HG03521 (cell line): ENCODE data around the gene BCAN.
"Not testable (repeated sequence)": the region's sequence is repeated elsewhere in the genome, so short reads cannot be mapped to it uniquely, and the experiment has no call there.

Source experiments
- ATAC-seq: cut with Tn5 transposase; IDR thresholded peaks from one replicate; pipeline ENCODE4 v1.9.1; 2021; ENCODE audit warnings: mild to moderate bottlenecking, moderate library complexity; ENCODE audit not compliant: unreplicated experiment

Gene BCAN

DNA sequence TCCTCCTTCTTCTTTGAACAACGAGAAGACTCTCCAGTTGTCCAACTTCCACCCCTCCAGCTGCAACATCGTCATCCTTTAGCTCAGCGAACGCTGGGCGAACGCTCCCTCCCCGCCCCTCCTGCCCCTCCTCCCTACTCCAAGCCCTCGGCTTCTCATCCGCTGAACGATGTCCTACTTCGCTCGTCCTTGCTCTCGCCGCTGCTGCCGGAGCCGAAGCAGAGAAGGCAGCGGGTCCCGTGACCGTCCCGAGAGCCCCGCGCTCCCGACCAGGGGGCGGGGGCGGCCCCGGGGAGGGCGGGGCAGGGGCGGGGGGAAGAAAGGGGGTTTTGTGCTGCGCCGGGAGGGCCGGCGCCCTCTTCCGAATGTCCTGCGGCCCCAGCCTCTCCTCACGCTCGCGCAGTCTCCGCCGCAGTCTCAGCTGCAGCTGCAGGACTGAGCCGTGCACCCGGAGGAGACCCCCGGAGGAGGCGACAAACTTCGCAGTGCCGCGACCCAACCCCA, at the start of gene BCAN:
BCAN (plus strand) TSS at position 357 of the 504 bp plus-strand sequence. CDS start 3,938 bp downstream, outside the sequence.
- ATAC-seq, result no peak

DNA sequence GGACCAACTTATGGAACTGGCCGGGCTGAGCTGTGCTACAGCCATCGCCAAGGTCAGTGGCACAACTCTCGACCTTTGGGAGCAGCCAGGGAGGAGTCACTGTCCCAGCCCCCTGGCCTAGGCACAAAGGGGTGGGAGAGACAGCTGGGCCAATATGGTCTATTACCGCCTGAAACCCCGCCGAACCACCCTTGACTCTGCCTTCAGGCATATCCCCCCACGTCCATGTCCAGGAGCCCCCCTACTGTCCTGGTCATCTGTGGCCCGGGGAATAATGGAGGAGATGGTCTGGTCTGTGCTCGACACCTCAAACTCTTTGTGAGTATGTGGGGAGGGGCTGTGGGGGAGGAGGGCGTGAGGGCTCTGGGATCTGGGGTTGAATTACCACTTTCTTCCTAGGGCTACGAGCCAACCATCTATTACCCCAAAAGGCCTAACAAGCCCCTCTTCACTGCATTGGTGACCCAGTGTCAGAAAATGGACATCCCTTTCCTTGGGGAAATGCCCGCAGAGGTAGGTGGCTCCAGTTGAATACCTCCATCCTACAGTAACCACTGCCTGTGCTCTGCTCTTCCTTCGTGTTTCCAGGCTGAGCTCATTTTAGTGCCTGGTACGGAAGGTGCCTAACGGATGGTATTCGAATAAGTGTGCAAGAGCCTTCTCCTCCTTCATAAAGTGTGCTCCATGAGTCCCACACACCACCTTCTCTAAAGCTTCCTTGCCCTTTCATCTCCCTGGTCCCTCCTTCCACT, 49.6 kb upstream of the BCAN start:
- ATAC-seq, result no peak

DNA sequence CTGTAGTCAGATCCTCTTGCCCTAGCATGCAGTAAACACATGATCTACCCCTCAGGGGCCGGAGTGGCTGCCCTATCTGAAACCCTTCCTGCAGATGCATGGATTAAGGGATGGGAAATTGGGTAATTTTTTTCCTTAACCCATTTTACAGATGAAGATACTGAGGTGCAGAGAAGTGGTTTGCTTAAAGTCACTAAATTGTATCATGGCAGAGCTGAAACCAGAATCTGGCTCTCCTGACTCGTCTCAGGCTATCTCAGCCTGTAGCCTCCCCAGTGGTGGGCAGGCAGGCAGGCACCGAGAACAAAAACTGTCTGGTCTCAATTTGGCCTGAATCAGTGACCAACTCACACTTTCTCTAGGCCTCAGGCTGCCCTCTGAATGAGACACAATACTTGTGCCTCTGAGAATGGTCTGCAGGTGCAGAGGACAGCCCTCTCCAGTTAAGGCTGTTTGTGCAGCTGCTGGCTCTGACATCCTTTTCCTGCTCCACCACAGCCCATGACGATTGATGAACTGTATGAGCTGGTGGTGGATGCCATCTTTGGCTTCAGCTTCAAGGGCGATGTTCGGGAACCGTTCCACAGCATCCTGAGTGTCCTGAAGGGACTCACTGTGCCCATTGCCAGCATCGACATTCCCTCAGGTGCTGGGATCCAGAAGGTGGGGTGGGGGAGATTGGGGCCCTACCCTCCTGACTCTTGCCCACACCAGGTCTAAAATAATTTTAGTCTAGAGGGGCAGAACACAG, 48.8 kb upstream of the BCAN start:
- no peak for ATAC-seq

DNA sequence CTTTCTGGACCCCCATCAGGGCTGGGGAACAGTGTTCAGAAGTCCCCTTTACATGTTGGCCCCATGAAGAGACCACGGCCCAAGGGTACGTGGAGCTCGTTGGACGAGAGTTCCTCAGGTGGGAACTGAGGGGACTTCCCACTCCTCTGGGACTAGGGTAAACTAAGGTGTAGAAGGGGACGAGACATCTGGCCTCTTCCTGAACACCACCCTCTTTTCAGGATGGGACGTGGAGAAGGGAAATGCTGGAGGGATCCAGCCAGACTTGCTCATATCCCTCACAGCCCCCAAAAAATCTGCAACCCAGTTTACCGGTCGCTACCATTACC, 48.3 kb upstream of the BCAN start:
- ATAC-seq, result no peak

GRCh38 chr1:156594190-156594589, 47.7 kb upstream of the BCAN start:
- ATAC-seq, result no peak

DNA sequence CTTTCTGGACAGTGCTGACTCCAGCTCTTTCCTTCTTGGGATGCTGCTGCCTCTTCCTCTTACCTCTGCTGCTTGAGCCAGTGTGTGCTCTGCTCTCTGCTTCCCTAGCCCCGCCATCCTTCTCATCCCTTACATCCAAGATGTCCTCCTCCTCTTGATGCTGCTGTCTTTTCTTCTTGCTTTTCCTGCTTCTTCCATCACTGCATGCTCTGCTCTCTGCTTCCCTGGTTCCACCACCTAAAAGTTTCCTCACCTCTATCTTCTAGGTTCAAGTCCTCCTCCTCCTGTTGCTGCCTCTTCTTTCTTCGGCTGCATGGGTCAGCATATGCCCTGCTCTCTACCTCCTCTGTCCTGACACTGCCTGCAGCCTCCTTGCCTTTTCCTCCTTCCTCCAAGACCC, 46.9 kb upstream of the BCAN start:
- ATAC-seq, result no peak

- no peak for ATAC-seq
Observed at GRCh38 chr1:156596426-156596825, 45.5 kb upstream of the BCAN start.

DNA sequence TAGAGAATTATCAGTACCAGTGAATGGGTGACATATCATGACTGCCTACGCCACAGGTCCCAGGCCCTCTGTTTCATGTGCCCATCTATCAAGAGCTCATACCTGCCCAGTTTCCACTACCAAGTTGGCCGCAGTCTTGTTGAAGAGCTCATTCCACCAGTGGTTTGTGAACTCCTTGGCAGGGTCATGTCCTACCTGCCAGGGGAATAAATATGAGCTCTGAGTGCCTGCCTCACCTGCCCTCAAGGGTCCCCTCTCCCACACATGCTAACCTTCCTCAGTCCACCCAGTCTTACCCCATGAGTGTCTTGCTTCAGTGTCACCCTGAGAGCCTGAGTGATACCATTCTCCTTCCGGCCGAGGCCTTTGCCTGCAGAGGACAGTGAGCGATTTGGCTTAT, 43.8 kb upstream of the BCAN start:
- ATAC-seq, result no peak

DNA sequence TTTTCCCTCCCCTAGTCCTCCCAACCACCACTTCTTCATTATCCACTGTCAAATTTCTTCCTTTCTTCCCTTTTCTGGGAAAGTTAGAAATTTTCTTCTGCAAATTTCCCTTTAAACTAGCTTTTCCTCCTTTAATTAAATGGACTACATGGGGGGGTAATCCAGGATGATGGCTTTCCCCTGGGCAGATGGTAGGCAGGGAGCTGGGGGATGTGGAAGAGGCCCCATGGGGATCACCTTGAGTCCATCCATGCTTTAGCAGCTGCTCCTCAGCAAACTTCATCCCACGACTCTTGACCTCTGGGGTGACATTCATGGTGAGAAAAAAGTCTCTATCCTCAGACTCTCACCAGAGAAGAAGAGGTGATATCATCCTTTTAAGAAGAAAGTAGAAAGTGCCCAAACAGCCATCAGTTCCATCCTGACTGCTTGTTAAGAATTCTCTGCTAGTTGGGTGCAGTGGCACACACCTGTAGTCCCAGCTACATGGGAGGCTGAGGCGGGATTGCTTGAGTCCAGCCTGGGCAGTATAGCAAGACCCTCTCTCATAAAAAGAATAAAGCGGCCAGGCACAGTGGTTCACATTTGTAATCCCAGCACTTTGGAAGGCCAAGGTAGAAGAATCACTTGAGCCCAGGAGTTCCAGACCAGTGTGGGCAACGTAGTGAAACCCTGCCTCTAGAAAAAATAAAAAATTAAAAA, 43.0 kb upstream of the BCAN start:
- ATAC-seq, result no peak

DNA sequence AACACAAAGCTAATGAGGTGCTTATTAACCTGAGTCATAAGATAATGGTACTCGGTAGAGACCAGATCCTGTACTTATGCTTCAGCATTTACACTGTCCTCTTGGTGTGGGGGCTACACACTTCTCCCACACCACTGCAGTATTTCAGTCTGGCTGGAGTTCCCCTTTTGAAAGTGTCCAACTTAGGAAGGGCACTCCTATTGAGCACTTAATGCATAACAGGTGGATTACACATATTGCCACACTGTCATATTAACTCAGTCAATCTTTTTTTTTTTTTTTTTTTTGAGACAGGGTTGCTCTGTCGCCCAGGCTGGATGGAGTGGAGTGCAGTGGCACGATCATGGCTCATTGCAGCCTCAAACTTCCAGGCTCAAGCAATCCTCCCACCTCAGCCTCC, 42.1 kb upstream of the BCAN start:
- ATAC-seq, result no peak

- ATAC-seq, result no peak
Observed at GRCh38 chr1:156600733-156601121, 41.2 kb upstream of the BCAN start.

GRCh38 chr1:156601122-156601830, 40.6 kb upstream of the BCAN start, which contains the start of gene GPATCH4:
TSS of gene GPATCH4 (minus strand) at chr1:156601479.
- peak; percentile 61 for ATAC-seq

DNA sequence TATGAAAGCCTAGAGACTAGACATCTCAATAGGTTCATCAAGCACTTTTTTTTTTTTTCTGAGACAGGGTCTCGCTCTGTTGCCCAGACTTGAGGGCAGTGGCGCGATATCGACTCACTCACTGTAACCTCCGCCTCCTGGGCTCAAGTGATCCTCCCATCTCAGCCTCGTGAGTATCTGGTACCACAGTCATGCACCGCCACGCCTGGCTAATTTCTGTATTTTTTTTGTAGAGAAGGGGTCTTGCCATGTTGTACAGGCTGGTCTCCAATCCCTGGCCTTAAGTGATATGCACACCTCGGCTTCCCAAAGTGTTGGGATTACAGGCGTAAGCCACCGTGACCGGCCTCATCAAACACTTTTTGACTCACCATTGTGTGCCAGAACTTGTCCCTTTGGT, 40.0 kb upstream of the BCAN start:
- peak; percentile 5 for ATAC-seq

DNA sequence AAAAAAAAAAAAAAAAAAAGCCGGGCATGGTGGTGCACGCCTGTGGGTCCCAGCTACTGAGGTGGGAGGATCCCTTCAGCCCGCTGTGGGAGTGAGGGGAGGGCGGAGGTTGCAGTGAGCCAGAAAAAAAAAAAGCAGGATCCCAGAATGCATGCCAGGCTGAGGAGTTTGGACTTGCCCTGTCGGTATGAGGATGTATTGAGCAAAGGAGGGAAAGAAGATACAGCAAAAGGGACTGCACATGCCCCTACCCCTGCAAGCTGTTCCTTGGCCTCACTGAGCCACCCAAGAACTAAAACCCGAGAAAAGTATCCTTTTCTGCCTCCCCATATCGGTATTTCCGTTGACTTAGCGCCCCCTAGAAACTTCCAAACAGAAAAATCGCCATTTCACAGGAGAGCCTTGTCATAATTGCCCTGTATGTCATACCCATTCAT, 39.3 kb upstream of the BCAN start:
- no peak for ATAC-seq

GRCh38 chr1:156607344-156607743, 34.6 kb upstream of the BCAN start:
- not testable (repeated sequence) for ATAC-seq

GRCh38 chr1:156608036-156608674, 33.8 kb upstream of the BCAN start:
- ATAC-seq, result peak; percentile 48

DNA sequence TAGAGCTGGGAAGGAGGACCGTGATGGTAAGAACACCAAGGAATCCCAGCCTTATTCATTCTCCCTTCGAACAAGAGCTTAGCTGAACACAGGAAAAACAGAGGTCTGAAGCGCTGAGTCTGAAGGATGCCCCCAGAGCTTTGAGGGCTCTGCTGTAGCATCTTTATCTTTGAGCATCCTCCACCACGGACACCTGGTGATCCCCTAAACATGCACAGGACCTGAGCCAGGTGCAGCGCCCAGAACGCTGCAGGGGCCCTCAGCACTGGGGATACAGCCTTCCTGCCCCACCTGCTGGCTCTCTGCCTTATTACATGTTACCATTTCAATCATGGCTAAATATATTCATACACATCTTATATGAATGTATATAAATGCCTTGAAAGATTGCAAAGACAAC, 32.9 kb upstream of the BCAN start:
- ATAC-seq, result no peak

- not testable (repeated sequence) for ATAC-seq
Observed at GRCh38 chr1:156610072-156610471, 31.8 kb upstream of the BCAN start.

GRCh38 chr1:156612666-156613065, 29.3 kb upstream of the BCAN start:
- ATAC-seq, result no peak

DNA sequence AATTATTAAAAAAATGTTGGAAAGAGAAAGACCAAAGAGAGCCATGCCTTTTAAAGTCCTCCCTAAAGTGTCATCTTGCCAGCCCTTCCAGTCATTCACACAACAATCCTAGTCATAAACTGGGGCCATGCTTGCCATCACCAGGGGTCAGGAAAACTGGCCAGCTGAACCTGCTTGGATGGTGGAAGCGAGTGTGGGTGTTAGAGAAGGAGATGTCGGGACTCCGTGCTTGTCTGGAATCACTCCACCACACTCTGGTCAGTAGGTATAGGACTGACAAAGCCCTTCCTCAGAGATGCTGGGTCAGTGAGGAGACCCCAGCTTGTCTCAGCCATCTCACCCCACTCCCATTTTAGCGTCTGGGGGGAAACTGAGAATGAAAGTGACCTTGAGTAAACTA, 26.0 kb upstream of the BCAN start:
- ATAC-seq, result no peak
